Esophagus squamous epithelium (tissue), 5 donors: ENCODE data around the gene C2CD2. TPM values are rescaled to one million over a fixed set of nuclear protein-coding genes. Genes with fewer than 3 reads are reported as not detected.

Experiments
- DNase-seq: peaks from one replicate; lab custom pipeline; 2025; lab: John Stamatoyannopoulos, UW
- H3K27ac ChIP-seq, 4 donors: fragments of 200-600 bp; sonication (generic); one replicate each; pipeline ENCODE4 v1.5.1; 2016 to 2019; ENCODE audit warnings: mild to moderate bottlenecking in 1 of 4
- H3K27me3 ChIP-seq, 4 donors: fragments of 200-600 bp; sonication (generic); 1 replicate in 3 of 4; 2 replicates in 1 of 4; pipeline versions ENCODE4 v1.5.1 to v1.6.0; 2017 to 2021; ENCODE audit warnings: antibody characterized with exemption in 1 of 4
- H3K36me3 ChIP-seq, 3 donors: fragments of 200-600 bp; sonication (generic); one replicate each; pipeline ENCODE4 v1.5.1; 2016 to 2019
- H3K4me1 ChIP-seq, 3 donors: fragments of 200-600 bp; sonication (generic); one replicate each; pipeline ENCODE4 v1.5.1; 2017 to 2019
- H3K4me3 ChIP-seq, 4 donors: fragments of 200-600 bp; sonication (generic); 1 replicate in 3 of 4; 2 replicates in 1 of 4; pipeline ENCODE4 v1.5.1; 2016 to 2019; ENCODE audit warnings: mild to moderate bottlenecking in 2 of 4, moderate library complexity in 1 of 4
- H3K9me3 ChIP-seq, 3 donors: fragments of 200-600 bp; sonication (generic); one replicate each; pipeline ENCODE4 v1.5.1; 2016 to 2019
- POLR2A ChIP-seq, 4 donors: fragments of 450-650 bp; IDR thresholded peaks; one replicate each; pipeline ENCODE4 v1.6.1; 2017; ENCODE audit warnings: antibody characterized with exemption in 4 of 4, mild to moderate bottlenecking in 4 of 4, moderate library complexity in 3 of 4
- WGBS, 2 donors: methylation state at CpG; one replicate each; pipeline ENCODE4 v1.1.5; 2018; 5-methylcytosine and 5-hydroxymethylcytosine counted together
- intact Hi-C: fragments of 100-400 bp; cut with DNase I; formaldehyde crosslinking; loops from one replicate; pipeline ENCODE4 v1.15.0; 2022
- small RNA-seq, 4 donors: library from RNA; depleted of rRNA; stranded (forward); fragments of <200 nt; gene quantifications; one replicate each; pipeline ENCODE3, GENCODE V24; 2016
- total RNA-seq, 4 donors: library from RNA; depleted of rRNA; stranded (reverse); fragments of >200 nt; gene quantifications; one replicate each; pipeline ENCODE4 v1.1.0, GENCODE V29; 2016
- TF ChIP-seq, protein P1 (sequence below), 6 experiments: fragments of 450-650 bp in 4 of 6; fragments of 200-600 bp in 2 of 6; sonication (generic) in 2 of 6; IDR thresholded peaks; one replicate each; pipeline ENCODE4 v1.5.1; 2016 to 2019; ENCODE audit warnings: antibody characterized with exemption in 6 of 6, mild to moderate bottlenecking in 4 of 6, moderate library complexity in 4 of 6
- donor health status: DM: yes; HTN: yes; CAD: no.

The C2CD2 gene
- total RNA-seq, 4 donors from 2014 or later: 13.6 to 21.2 (median 15.6) TPM

DNA sequence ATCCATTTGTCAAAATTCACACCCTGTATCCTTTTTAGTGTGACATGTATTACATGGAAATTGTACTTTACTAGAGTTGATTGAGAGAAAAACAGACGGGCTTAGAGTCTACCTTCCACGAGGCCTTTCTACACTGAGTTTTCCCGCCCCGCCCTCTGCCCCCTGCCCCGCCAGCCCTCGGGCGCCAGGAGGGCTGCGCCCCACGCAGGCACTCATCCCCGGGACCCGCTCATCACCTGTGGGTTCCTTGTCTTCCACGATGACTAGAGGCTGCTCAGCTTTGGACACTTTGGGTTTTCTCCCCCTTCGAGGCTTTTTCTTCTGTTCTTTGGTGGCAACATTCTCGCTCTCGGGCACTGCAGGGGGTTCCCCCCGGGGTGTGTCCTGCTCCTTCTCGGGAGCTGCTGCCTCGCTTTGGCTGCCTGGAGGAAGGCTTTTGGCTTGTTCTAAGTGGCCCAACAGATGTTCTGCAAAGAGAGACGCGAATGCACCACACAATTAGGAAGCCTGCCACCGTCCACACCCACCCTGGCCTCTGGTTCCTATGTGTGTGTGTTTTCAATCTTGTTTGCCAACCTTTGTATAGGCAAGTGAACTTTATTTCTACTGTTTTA lies 114.3 kb downstream of the C2CD2 start:
- TF ChIP-seq, protein P1, sequence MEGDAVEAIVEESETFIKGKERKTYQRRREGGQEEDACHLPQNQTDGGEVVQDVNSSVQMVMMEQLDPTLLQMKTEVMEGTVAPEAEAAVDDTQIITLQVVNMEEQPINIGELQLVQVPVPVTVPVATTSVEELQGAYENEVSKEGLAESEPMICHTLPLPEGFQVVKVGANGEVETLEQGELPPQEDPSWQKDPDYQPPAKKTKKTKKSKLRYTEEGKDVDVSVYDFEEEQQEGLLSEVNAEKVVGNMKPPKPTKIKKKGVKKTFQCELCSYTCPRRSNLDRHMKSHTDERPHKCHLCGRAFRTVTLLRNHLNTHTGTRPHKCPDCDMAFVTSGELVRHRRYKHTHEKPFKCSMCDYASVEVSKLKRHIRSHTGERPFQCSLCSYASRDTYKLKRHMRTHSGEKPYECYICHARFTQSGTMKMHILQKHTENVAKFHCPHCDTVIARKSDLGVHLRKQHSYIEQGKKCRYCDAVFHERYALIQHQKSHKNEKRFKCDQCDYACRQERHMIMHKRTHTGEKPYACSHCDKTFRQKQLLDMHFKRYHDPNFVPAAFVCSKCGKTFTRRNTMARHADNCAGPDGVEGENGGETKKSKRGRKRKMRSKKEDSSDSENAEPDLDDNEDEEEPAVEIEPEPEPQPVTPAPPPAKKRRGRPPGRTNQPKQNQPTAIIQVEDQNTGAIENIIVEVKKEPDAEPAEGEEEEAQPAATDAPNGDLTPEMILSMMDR (IDR thresholded peaks at IDR 0.05): no peak
- no peak for TF ChIP-seq POLR2A (IDR thresholded peaks at IDR 0.05)
- no peak overlapping the region for H3K27ac ChIP-seq
- no peak for DNase-seq
- peaks cover 0 to 8% (median 0%) of the 10 kb centered on the region in 3 donors for H3K9me3 ChIP-seq
- intact Hi-C loops: no loop called here
- no peak overlapping the region for H3K4me3 ChIP-seq
- 96% methylated on average over 17 to 20 of the region's 21 CpGs for WGBS, 2 donors
- no peaks in the 10 kb centered on the region for H3K27me3 ChIP-seq
- H3K36me3 ChIP-seq: peaks cover 0 to 64% (median 24%) of the 10 kb centered on the region in 3 donors
- no peaks in the 10 kb centered on the region for H3K4me1 ChIP-seq

DNA sequence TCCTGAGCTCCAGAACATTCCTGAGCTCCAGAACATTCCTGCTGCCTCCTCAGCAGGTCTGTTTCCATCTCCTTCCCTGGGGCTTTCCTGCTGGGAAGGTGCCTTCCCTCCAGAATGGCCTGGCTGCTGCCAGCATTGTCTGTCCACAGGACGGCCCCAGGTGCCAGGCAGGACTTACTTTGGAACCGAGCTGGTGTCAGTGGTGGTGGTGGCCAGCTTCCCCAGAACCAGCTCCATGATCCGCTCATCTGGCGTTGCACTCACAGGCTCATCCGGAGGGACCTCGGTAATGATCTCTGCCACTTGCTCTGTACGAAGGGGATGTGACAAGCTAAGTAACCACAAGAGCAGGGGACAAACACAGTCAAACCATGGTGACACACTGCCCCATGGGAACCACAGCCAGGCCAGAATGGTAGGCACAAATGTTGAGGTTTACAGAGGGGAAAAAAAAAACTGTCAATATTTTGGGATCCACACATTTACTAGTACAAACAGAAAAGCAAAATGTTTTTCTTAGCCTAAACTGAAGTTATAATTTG lies 116.0 kb downstream of the C2CD2 start:
- WGBS, 2 donors: 69 to 89% methylated on average over 2 to 7 of the region's 7 CpGs
- DNase-seq: no peak
- intact Hi-C loops: no loop called here
- TF ChIP-seq POLR2A (IDR thresholded peaks at IDR 0.05): no peak
- TF ChIP-seq, protein P1 (IDR thresholded peaks at IDR 0.05): no peak
- H3K27me3 ChIP-seq: no peaks in the 10 kb centered on the region
- no peaks in the 10 kb centered on the region for H3K4me1 ChIP-seq
- H3K9me3 ChIP-seq: peaks cover 0 to 8% (median 0%) of the 10 kb centered on the region in 3 donors
- no peak overlapping the region for H3K4me3 ChIP-seq
- H3K36me3 ChIP-seq: peaks cover 0 to 81% (median 24%) of the 10 kb centered on the region in 3 donors
- H3K27ac ChIP-seq: no peak overlapping the region

DNA sequence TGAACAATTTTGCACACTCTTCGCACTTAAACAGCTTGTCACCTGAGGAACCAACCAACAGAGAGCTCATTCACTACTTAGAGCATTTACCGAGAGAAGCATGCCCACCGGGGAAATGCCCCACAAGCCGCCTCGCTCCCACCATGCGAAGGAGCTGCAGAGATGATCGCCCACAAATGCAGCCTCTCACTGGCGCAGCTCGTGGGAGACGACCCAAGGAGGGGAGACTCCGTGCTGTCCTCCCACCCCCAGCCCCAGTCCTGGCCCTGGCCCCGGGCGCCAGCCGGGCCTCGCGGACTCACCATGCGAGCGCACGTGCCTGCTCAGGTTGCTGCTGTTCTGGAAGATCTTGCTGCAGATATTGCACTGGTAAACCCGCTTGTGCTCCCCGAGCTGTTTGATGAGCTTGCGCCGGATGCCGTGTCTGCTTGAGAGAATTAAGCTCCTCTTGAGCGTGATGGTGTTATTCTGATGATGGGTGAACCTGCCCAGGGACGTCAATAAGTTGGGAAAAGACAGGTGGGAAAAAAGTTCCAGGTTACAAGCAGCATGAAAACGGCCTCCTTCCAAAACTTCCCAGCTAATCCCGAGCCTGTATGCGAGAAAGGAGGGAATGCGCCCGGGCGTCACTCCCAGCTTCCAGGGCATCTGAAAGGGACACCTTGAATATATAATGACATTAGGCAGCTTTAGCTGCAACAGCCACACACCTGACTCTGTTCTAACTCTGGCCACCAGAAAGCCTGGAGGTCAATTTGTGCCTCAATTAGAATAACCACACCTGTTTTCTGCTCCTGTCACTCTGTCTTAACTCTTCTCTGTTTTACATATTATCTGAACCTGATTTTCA lies 117.4 kb downstream of the C2CD2 start:
- TF ChIP-seq, protein P1 (IDR thresholded peaks at IDR 0.05): no peak
- no peak for TF ChIP-seq POLR2A (IDR thresholded peaks at IDR 0.05)
- WGBS, 2 donors: 88 to 95% methylated on average over 9 to 16 of the region's 32 CpGs
- no peak for DNase-seq
- intact Hi-C loops: no loop called here
- Histone ChIP-seq H3K36me3 (peaks cover 0 to 93% (median 24%) of the 10 kb centered on the region in 3 donors), H3K27me3 (no peaks in the 10 kb centered on the region), H3K27ac (no peak overlapping the region), H3K9me3 (peaks cover 0 to 8% (median 0%) of the 10 kb centered on the region in 3 donors), H3K4me1 (no peaks in the 10 kb centered on the region), H3K4me3 (no peak overlapping the region)

DNA sequence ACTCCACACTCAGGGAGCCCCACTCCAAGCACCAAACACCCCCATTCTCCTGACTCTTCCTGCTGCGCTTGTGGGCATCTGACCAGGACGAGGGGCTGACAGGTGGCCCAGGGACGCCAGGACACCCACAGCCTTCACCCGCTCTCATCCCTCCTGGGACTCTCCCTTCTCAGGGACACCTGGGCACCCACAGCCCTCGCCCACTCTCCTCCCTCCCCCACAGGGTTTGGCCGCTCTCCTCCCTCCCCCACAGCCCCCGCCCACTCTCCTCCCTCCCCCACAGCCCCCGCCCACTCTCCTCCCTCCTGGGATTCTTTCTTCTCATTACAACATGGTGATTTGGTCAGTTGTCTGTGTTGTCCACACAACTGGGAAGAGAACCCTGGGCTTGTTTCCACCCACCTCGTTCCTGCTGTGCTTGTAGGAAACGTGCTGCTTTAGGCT lies 118.1 kb downstream of the C2CD2 start:
- peaks cover 0 to 2% (median 0%) of the 10 kb centered on the region in 3 donors for H3K9me3 ChIP-seq
- 72 to 74% methylated on average over 8 to 9 of the region's 10 CpGs for whole genome bisulfite sequencing, 2 donors
- H3K4me3 ChIP-seq: no peak overlapping the region
- TF ChIP-seq POLR2A (IDR thresholded peaks at IDR 0.05): no peak
- TF ChIP-seq, protein P1 (IDR thresholded peaks at IDR 0.05): no peak
- peaks cover 0 to 93% (median 24%) of the 10 kb centered on the region in 3 donors for H3K36me3 ChIP-seq
- no peak for DNase-seq
- no peak overlapping the region for H3K27ac ChIP-seq
- intact Hi-C loops: no loop called here
- H3K27me3 ChIP-seq: no peaks in the 10 kb centered on the region
- H3K4me1 ChIP-seq: no peaks in the 10 kb centered on the region

Small RNA genes lying within 50 kb of the gene (small RNA-seq; reads per million reads assigned to genes)
- 0 reads per million in 4 donors for gene RF00334

Other genes with a start within 250 kb of the C2CD2 start
- gene RIPK4, start 187.0 kb downstream of the C2CD2 start, total RNA-seq: 10 to 100 TPM; 41.1 to 93.5 (median 68.8) TPM
- gene PRDM15, start 74.7 kb downstream of the C2CD2 start, total RNA-seq: 1 to 10 TPM; 4.7 to 9.2 (median 5.4) TPM
- 10 to 100 TPM in 1 of 4 donors, 1 to 10 TPM in 3; 5.9 to 10.3 (median 7.8) TPM for gene ZBTB21, start 56.3 kb upstream of the C2CD2 start, total RNA-seq
- gene UMODL1, start 117.3 kb upstream of the C2CD2 start, total RNA-seq: not detected